GM12875 (cell line): ENCODE data around the gene AMBRA1.

ENCODE experiments used
- H3K4me3 ChIP-seq: one replicate; pipeline ENCODE4 v1.5.1; 2011; ENCODE audit warnings: low read depth, low read length, control low read depth
- CTCF ChIP-seq: IDR thresholded peaks from 2 replicates; pipeline ENCODE4 v1.5.1; 2011; ENCODE audit warnings: low read depth, mild to moderate bottlenecking, control low read depth, inconsistent platforms, low read length, moderate library complexity, borderline replicate concordance; ENCODE audit not compliant: insufficient read depth

The AMBRA1 gene

GRCh38 chr11:46367244-46367915 is 226.4 kb downstream of the AMBRA1 start:
- no peak overlapping the region for H3K4me3 ChIP-seq
- peak; percentile 95 for TF ChIP-seq CTCF

GRCh38 chr11:46366661-46367161 is 227.1 kb downstream of the AMBRA1 start:
- no peak for TF ChIP-seq CTCF
- no peak overlapping the region for H3K4me3 ChIP-seq

- TF ChIP-seq CTCF: no peak
- no peak overlapping the region for H3K4me3 ChIP-seq
Observed at GRCh38 chr11:46366260-46366659, 227.6 kb downstream of the AMBRA1 start.

- TF ChIP-seq CTCF: no peak
- no peak overlapping the region for H3K4me3 ChIP-seq
Observed at GRCh38 chr11:46364791-46365190, 229.0 kb downstream of the AMBRA1 start.

- H3K4me3 ChIP-seq: no peak overlapping the region
- TF ChIP-seq CTCF: no peak
Observed at GRCh38 chr11:46364056-46364455, 229.8 kb downstream of the AMBRA1 start.

GRCh38 chr11:46363455-46364005 is 230.3 kb downstream of the AMBRA1 start:
- H3K4me3 ChIP-seq: no peak overlapping the region
- TF ChIP-seq CTCF: no peak

GRCh38 chr11:46363031-46363407 is 230.8 kb downstream of the AMBRA1 start:
- no peak overlapping the region for H3K4me3 ChIP-seq

More at GRCh38 chr11:46363031-46363407, 230.8 kb downstream of the AMBRA1 start:
- no peak for TF ChIP-seq CTCF
